WTC11 (cell line): ENCODE results near the gene MRPS18B. TPM values are rescaled to one million over a fixed set of nuclear protein-coding genes. Genes with fewer than 3 reads are reported as not detected.

ENCODE experiments used
- ATAC-seq: fragments of 200-7000 bp; cut with Tn5 transposase; 2 replicates; pipeline ENCODE4 v1.10.0; 2021; ENCODE audit warnings: mild to moderate bottlenecking, moderate library complexity
- CTCF ChIA-PET: fragments of 300-600 bp; sonication (Branson Sonifier 250); formaldehyde crosslinking; loops from one replicate; lab custom pipeline; 2021; ENCODE audit warnings: antibody characterized with exemption; lab: Charles Lee
- POLR2A ChIA-PET: fragments of 350-600 bp; sonication (Branson Sonifier 250); formaldehyde crosslinking; loops from one replicate; lab custom pipeline; 2021; ENCODE audit warnings: antibody characterized with exemption; lab: Charles Lee
- DNase-seq: peaks from one replicate; pipeline ENCODE4 v3.0.0; 2021; ENCODE audit warnings: low spot score
- H3K27ac Mint-ChIP-seq: 2 replicates; pipeline ENCODE4 v1.8.0; 2021; ENCODE audit warnings: mixed read lengths
- H3K27me3 Mint-ChIP-seq: 2 replicates; pipeline ENCODE4 v1.8.0; 2021; ENCODE audit warnings: low read depth, mild to moderate bottlenecking, moderate library complexity, mixed read lengths
- H3K36me3 Mint-ChIP-seq: 2 replicates; pipeline ENCODE4 v1.8.0; 2021; ENCODE audit warnings: mixed read lengths
- H3K4me1 Mint-ChIP-seq: 2 replicates; pipeline ENCODE4 v1.8.0; 2022; ENCODE audit warnings: mixed read lengths
- H3K4me3 Mint-ChIP-seq: 2 replicates; pipeline ENCODE4 v1.8.0; 2021; ENCODE audit warnings: mild to moderate bottlenecking, moderate library complexity, mixed read lengths
- H3K9me3 Mint-ChIP-seq: 2 replicates; pipeline ENCODE4 v1.8.0; 2021; ENCODE audit warnings: mixed read lengths
- ATF6 ChIP-seq: sonication (generic); formaldehyde crosslinking; IDR thresholded peaks from 2 replicates; pipeline ENCODE4 v1.8.1; 2023; ENCODE audit warnings: mild to moderate bottlenecking, missing genetic modification reagents
- CREM ChIP-seq: sonication (generic); formaldehyde crosslinking; IDR thresholded peaks from 2 replicates; pipeline ENCODE4 v1.8.1; 2022; ENCODE audit warnings: mild to moderate bottlenecking, missing genetic modification reagents, moderate library complexity
- ETV6 ChIP-seq: sonication (generic); formaldehyde crosslinking; IDR thresholded peaks from 2 replicates; pipeline ENCODE4 v1.8.1; 2022; ENCODE audit warnings: mild to moderate bottlenecking, missing genetic modification reagents
- FOXP1 ChIP-seq: sonication (generic); formaldehyde crosslinking; IDR thresholded peaks from 2 replicates; pipeline ENCODE4 v1.8.0; 2022; ENCODE audit warnings: missing genetic modification reagents, mild to moderate bottlenecking, moderate library complexity, borderline replicate concordance
- GRHL2 ChIP-seq: fragments of 250-450 bp; sonication (Bioruptor Pico); IDR thresholded peaks from 2 replicates; pipeline ENCODE4 v1.8.0; 2022; ENCODE audit warnings: mild to moderate bottlenecking, moderate library complexity; ENCODE audit not compliant: insufficient replicate concordance, severe bottlenecking
- HMGA2 ChIP-seq: fragments of 250-450 bp; sonication (Bioruptor Pico); IDR thresholded peaks from 2 replicates; pipeline ENCODE4 v1.4.0; 2021; ENCODE audit warnings: mild to moderate bottlenecking, moderate library complexity
- MYBL2 ChIP-seq: sonication (generic); formaldehyde crosslinking; IDR thresholded peaks from 2 replicates; pipeline ENCODE4 v1.8.1; 2023; ENCODE audit warnings: mild to moderate bottlenecking, moderate library complexity, missing genetic modification reagents
- NFATC4 ChIP-seq: fragments of 250-450 bp; sonication (Bioruptor Pico); IDR thresholded peaks from 2 replicates; pipeline ENCODE4 v1.9.0; 2021; ENCODE audit warnings: mild to moderate bottlenecking
- NR1H2 ChIP-seq: sonication (generic); formaldehyde crosslinking; IDR thresholded peaks from 2 replicates; pipeline ENCODE4 v1.9.0; 2021; ENCODE audit warnings: mild to moderate bottlenecking, moderate library complexity, missing genetic modification reagents
- NR3C1 ChIP-seq: sonication (generic); formaldehyde crosslinking; conservative IDR thresholded peaks from 2 replicates; pipeline ENCODE4 v1.8.1; 2023; ENCODE audit warnings: low read depth, mild to moderate bottlenecking, missing genetic modification reagents
- SMAD3 ChIP-seq: sonication (generic); formaldehyde crosslinking; IDR thresholded peaks from 2 replicates; pipeline ENCODE4 v1.8.0; 2022; ENCODE audit warnings: missing genetic modification reagents, mild to moderate bottlenecking, borderline replicate concordance
- SP1 ChIP-seq: sonication (generic); formaldehyde crosslinking; conservative IDR thresholded peaks from 2 replicates; pipeline ENCODE4 v1.8.1; 2022; ENCODE audit warnings: missing genetic modification reagents
- TCF7 ChIP-seq: sonication (generic); formaldehyde crosslinking; IDR thresholded peaks from 2 replicates; pipeline ENCODE4 v1.8.0; 2022; ENCODE audit warnings: mild to moderate bottlenecking, low read depth, missing genetic modification reagents, moderate library complexity
- ZBTB21 ChIP-seq: sonication (generic); formaldehyde crosslinking; IDR thresholded peaks from 2 replicates; pipeline ENCODE4 v1.8.1; 2023; ENCODE audit warnings: mild to moderate bottlenecking, missing genetic modification reagents, borderline replicate concordance
- total RNA-seq: library from RNA; stranded (reverse); gene quantifications from 3 replicates; pipeline ENCODE4 v1.2.3, GENCODE V29; 2021
- TF ChIP-seq, protein P1 (sequence below): fragments of 250-450 bp; sonication (Bioruptor Pico); IDR thresholded peaks from 2 replicates; pipeline ENCODE4 v1.9.0; 2021; ENCODE audit warnings: mild to moderate bottlenecking
- TF ChIP-seq, protein P2 (sequence below): sonication (generic); formaldehyde crosslinking; IDR thresholded peaks from 2 replicates; pipeline ENCODE4 v1.8.0; 2023; ENCODE audit warnings: missing genetic modification reagents, mild to moderate bottlenecking, borderline replicate concordance
- TF ChIP-seq, protein P3 (sequence below): sonication (generic); formaldehyde crosslinking; conservative IDR thresholded peaks from 2 replicates; pipeline ENCODE4 v1.8.1; 2023; ENCODE audit warnings: mild to moderate bottlenecking, low read depth, missing genetic modification reagents, moderate library complexity
- TF ChIP-seq, protein P4 (sequence below): sonication (generic); formaldehyde crosslinking; IDR thresholded peaks from 2 replicates; pipeline ENCODE4 v1.8.0; 2022; ENCODE audit warnings: missing genetic modification reagents
- TF ChIP-seq, protein P5 (sequence below): sonication (generic); formaldehyde crosslinking; conservative IDR thresholded peaks from 2 replicates; pipeline ENCODE4 v1.8.1; 2022; ENCODE audit warnings: mild to moderate bottlenecking, missing genetic modification reagents

MRPS18B gene
- total RNA-seq, 1 experiment from 2014 or later = 67.8 TPM

GRCh38 chr6:30591008-30591407 lies 26.6 kb upstream of the MRPS18B start:
- no peak for ATAC-seq
- ChIA-PET POLR2A (no interaction called here), CTCF (interaction anchor here (0.9 to 1.3 kb wide), 3 partner anchors 46 to 109 kb away, joined by 3 to 5 read pairs (median 4); no protein-coding TSS in a partner anchor)
- Mint-ChIP-seq H3K4me3 (no peak overlapping the region), H3K27ac (no peak overlapping the region), H3K36me3 (peaks cover 69% of the 10 kb centered on the region), H3K27me3 (no peaks in the 10 kb centered on the region), H3K9me3 (no peaks in the 10 kb centered on the region), H3K4me1 (no peaks in the 10 kb centered on the region)
- no peak for DNase-seq
- TF ChIP-seq GRHL2 = no peak
- no peak for TF ChIP-seq MYBL2 (CRISPR knock-in tag)
- no peak for TF ChIP-seq FOXP1 (CRISPR knock-in tag)
- TF ChIP-seq ZBTB21 (CRISPR knock-in tag) = no peak
- TF ChIP-seq SP1 (CRISPR knock-in tag) = no peak
- no peak for TF ChIP-seq ETV6 (CRISPR knock-in tag)
- TF ChIP-seq, protein P1, sequence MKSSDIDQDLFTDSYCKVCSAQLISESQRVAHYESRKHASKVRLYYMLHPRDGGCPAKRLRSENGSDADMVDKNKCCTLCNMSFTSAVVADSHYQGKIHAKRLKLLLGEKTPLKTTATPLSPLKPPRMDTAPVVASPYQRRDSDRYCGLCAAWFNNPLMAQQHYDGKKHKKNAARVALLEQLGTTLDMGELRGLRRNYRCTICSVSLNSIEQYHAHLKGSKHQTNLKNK (CRISPR knock-in tag) = no peak
- TF ChIP-seq, protein P2, sequence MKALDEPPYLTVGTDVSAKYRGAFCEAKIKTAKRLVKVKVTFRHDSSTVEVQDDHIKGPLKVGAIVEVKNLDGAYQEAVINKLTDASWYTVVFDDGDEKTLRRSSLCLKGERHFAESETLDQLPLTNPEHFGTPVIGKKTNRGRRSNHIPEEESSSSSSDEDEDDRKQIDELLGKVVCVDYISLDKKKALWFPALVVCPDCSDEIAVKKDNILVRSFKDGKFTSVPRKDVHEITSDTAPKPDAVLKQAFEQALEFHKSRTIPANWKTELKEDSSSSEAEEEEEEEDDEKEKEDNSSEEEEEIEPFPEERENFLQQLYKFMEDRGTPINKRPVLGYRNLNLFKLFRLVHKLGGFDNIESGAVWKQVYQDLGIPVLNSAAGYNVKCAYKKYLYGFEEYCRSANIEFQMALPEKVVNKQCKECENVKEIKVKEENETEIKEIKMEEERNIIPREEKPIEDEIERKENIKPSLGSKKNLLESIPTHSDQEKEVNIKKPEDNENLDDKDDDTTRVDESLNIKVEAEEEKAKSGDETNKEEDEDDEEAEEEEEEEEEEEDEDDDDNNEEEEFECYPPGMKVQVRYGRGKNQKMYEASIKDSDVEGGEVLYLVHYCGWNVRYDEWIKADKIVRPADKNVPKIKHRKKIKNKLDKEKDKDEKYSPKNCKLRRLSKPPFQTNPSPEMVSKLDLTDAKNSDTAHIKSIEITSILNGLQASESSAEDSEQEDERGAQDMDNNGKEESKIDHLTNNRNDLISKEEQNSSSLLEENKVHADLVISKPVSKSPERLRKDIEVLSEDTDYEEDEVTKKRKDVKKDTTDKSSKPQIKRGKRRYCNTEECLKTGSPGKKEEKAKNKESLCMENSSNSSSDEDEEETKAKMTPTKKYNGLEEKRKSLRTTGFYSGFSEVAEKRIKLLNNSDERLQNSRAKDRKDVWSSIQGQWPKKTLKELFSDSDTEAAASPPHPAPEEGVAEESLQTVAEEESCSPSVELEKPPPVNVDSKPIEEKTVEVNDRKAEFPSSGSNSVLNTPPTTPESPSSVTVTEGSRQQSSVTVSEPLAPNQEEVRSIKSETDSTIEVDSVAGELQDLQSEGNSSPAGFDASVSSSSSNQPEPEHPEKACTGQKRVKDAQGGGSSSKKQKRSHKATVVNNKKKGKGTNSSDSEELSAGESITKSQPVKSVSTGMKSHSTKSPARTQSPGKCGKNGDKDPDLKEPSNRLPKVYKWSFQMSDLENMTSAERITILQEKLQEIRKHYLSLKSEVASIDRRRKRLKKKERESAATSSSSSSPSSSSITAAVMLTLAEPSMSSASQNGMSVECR (CRISPR knock-in tag) = no peak
- no peak for TF ChIP-seq TCF7 (CRISPR knock-in tag)
- TF ChIP-seq, protein P3, sequence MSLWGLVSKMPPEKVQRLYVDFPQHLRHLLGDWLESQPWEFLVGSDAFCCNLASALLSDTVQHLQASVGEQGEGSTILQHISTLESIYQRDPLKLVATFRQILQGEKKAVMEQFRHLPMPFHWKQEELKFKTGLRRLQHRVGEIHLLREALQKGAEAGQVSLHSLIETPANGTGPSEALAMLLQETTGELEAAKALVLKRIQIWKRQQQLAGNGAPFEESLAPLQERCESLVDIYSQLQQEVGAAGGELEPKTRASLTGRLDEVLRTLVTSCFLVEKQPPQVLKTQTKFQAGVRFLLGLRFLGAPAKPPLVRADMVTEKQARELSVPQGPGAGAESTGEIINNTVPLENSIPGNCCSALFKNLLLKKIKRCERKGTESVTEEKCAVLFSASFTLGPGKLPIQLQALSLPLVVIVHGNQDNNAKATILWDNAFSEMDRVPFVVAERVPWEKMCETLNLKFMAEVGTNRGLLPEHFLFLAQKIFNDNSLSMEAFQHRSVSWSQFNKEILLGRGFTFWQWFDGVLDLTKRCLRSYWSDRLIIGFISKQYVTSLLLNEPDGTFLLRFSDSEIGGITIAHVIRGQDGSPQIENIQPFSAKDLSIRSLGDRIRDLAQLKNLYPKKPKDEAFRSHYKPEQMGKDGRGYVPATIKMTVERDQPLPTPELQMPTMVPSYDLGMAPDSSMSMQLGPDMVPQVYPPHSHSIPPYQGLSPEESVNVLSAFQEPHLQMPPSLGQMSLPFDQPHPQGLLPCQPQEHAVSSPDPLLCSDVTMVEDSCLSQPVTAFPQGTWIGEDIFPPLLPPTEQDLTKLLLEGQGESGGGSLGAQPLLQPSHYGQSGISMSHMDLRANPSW (CRISPR knock-in tag) = no peak
- no peak for TF ChIP-seq SMAD3 (CRISPR knock-in tag)
- TF ChIP-seq NR1H2 (CRISPR knock-in tag) = no peak

- no peak for DNase-seq
- ATAC-seq = no peak
- Mint-ChIP-seq H3K27ac (0 out of 2 replicates have a peak overlapping the region, but pooled peaks have one; percentile 17), H3K4me1 (no peaks in the 10 kb centered on the region), H3K4me3 (no peak overlapping the region), H3K9me3 (no peaks in the 10 kb centered on the region), H3K27me3 (no peaks in the 10 kb centered on the region), H3K36me3 (peaks cover 56% of the 10 kb centered on the region)
- POLR2A ChIA-PET = interaction anchor here (1.2 kb wide), 1 partner anchor 21 kb away, joined by 3 read pairs; no protein-coding TSS in a partner anchor
- CTCF ChIA-PET = interaction anchor here (1.1 kb wide), 1 partner anchor 48 kb away, joined by 3 read pairs; no protein-coding TSS in a partner anchor
- TF ChIP-seq NFATC4 (CRISPR knock-in tag) = no peak
- TF ChIP-seq CREM (CRISPR knock-in tag) = no peak
- no peak for TF ChIP-seq ATF6 (CRISPR knock-in tag)
- no peak for TF ChIP-seq NR3C1 (CRISPR knock-in tag)
- TF ChIP-seq, protein P4, sequence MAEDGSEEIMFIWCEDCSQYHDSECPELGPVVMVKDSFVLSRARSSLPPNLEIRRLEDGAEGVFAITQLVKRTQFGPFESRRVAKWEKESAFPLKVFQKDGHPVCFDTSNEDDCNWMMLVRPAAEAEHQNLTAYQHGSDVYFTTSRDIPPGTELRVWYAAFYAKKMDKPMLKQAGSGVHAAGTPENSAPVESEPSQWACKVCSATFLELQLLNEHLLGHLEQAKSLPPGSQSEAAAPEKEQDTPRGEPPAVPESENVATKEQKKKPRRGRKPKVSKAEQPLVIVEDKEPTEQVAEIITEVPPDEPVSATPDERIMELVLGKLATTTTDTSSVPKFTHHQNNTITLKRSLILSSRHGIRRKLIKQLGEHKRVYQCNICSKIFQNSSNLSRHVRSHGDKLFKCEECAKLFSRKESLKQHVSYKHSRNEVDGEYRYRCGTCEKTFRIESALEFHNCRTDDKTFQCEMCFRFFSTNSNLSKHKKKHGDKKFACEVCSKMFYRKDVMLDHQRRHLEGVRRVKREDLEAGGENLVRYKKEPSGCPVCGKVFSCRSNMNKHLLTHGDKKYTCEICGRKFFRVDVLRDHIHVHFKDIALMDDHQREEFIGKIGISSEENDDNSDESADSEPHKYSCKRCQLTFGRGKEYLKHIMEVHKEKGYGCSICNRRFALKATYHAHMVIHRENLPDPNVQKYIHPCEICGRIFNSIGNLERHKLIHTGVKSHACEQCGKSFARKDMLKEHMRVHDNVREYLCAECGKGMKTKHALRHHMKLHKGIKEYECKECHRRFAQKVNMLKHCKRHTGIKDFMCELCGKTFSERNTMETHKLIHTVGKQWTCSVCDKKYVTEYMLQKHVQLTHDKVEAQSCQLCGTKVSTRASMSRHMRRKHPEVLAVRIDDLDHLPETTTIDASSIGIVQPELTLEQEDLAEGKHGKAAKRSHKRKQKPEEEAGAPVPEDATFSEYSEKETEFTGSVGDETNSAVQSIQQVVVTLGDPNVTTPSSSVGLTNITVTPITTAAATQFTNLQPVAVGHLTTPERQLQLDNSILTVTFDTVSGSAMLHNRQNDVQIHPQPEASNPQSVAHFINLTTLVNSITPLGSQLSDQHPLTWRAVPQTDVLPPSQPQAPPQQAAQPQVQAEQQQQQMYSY (CRISPR knock-in tag) = no peak
- TF ChIP-seq, protein P5, sequence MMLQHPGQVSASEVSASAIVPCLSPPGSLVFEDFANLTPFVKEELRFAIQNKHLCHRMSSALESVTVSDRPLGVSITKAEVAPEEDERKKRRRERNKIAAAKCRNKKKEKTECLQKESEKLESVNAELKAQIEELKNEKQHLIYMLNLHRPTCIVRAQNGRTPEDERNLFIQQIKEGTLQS (CRISPR knock-in tag) = no peak
- TF ChIP-seq HMGA2 (CRISPR knock-in tag) = no peak
Measured at GRCh38 chr6:30592287-30592686, 25.4 kb upstream of the MRPS18B start.
